OCI-M2 (cell line): ENCODE measurements around the gene PTCD1.

Experiments
- DNase-seq: peaks from one replicate; lab custom pipeline; 2025; ENCODE audit not compliant: unreplicated experiment; lab: John Stamatoyannopoulos, UW

The PTCD1 gene

DNA sequence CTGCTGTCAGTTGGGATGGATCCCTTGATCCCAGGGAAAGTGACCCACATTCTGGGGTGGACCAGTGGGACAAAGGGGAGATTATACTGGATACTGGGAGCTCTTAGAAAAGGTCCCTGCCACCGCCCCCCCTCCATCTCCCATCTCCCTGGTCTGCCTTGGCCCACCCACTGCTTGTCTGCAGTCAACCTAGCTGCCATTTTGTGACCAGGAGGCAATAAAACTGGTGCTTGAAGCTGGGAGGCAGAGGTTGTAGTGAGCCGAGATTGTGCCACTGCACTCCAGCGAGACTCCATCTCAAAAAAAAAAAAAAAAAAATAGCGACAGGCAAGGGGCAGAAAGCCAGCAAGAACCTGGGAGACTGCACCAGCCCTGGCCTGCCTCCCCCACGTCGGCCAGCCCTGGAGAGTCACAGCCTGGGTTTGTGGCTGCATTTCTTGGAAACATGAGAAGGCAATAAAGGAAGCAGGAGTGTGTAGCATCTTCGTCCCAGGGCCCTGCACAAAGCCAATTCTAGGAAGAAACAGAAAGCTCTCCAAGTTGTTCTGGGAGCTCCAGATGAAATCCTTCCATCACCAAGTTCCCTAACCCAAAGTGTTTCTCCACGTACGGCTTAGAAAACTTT lies 68.7 kb downstream of the PTCD1 start:
- DNase-seq: no peak

DNA sequence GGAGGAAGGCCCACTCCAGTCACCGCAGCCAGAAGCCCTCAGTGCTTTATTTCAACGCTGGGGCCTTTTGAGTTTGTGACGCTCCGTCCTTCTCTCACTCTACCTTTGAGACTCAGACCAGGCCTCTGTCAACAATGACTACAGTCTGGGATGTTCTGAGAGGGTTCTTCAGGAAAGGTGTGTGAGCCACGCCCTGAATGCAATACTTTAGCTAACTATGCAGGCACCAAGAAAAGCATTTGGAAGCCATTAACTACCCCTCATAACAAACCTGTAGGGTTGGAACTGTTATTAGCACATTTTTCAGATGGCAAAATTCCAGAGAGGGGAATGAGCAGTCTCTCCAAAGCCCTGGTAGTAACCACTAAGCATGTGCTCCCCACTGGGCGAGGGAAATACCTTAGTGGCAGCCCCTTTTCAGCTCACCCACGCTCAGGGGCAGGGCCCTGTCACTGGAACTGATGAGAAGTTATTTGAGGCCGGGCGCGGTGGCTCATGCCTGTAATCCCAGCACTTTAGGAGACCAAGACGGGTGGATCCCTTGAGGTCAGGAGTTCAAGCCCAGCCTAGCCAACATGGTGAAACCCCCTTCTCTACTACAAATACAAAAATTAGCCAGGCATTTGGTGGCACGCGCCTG lies 69.7 kb downstream of the PTCD1 start:
- DNase-seq: no peak
